Measurements from ENCODE around the gene ATP5F1A.

ATP5F1A gene

GRCh38 chr18:46073474-46074331 lies 24.4 kb downstream of the ATP5F1A start:
- peak; percentile 67 for DNase-seq (ENCODE audit: low spot score)

- no peak for DNase-seq (ENCODE audit: low spot score)
Observed at GRCh38 chr18:46072959-46073358, 25.1 kb downstream of the ATP5F1A start.

DNA sequence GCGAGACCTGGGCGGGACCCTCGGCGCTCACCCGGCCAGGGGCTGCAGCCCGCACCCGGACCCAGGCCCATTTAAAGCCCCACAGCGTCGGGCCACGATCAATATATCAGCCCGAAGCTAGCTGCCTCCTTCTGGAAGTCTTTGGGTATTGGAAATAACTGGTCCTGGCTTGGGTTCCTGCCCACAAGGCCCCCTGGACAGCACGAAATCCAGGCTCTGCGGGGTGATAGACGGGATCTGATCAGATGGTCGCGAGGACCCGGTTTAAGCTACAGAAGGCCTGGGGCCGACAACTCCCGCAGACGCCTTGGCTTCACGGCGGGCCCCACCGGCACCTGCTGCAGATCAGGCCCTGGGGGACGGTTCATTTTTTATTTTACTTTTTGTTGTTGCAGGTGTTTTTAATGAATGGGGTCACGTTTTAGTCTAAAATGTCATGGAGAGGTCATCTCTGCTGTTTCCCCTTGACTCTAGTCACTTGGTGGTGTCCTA lies 25.7 kb downstream of the ATP5F1A start:
- DNase-seq (ENCODE audit: low spot score), result no peak

DNA sequence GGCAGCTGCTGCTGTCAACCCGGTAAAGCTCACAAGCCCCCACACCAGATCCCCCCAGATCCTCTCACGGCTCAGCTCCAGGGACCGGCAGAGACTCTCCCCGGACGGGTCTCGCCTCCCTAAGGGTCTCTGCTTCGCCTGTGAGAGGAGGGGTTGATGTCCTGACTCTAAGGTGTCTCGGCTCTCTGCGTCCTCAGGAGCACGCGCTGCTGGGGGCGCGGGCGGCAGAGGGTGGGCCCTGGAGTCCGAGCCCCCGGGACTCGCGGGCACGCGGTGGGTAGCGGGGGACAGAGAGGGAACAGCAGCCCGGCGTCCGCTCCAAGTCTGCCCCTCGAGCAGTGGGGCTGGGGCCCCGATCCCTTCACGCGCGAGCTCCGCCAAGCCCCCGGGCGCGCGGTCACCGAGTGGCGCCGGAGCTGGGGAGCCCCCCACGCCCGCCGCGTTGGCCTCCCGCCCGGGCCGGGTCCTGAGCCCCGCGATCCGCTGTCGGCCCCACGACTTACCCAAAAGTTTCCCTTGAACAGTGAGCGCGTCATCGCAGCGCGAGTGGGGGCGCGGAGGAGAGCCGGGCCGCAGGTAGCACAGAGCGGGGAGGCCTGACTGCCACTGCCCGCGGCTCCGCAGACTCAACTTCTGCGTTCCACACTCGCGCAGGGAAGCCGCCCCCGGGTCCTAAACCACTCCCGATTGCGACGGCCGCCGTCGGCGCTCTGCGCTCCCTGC lies 26.3 kb downstream of the ATP5F1A start, which contains the start of gene PSTPIP2:
TSS of gene PSTPIP2 (minus strand) at position 608 of the 723 bp plus-strand sequence. CDS start at position 536, 72 bp downstream.
- peak; percentile 20 for DNase-seq (ENCODE audit: low spot score)

DNA sequence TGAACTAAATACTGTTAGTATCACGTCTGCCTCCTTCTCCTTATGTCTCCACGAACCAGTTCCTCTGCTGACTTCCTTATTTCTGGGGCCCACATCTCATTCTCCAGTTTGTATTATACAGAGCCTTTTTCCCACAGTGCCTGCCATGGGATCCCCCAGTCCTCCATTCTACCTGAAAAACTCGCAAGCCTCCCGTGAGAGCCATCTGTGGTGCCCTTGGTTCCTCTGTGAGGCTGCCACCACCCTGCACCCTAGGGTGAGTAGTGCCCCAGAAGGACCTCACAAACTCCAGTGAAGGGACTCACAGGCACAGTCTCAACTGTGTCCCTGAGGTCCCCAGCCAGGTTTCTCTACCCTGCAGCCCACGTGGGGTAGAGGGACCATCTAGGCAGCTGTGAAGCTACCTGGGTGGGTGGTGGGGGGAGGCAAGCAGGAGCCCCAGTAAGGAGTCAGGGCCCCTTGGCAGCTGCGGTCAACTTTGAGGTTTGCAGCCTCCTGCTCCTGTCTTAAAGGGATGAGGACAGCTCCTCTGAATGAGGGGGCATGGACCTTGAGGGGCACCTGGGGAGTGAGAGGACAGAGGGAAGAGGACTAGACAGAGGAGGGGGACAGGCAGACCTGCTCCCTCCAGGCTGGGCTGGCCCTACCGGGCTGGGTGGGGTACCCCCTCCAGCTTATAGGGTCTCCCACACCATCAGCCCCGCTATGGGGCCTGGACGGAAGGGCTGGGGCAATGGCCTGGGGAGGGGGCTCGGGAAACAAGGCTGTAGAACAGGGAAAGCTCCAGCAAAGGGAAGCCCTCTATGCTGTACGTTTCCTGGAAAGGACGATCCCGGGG lies 27.1 kb downstream of the ATP5F1A start:
- DNase-seq (ENCODE audit: low spot score), result no peak

- no peak for DNase-seq (ENCODE audit: low spot score)
Observed at GRCh38 chr18:46070232-46070631, 27.9 kb downstream of the ATP5F1A start.

- no peak for DNase-seq (ENCODE audit: low spot score)
Observed at GRCh38 chr18:46069524-46069923, 28.6 kb downstream of the ATP5F1A start.

- no peak for DNase-seq (ENCODE audit: low spot score)
Observed at GRCh38 chr18:46068763-46069162, 29.3 kb downstream of the ATP5F1A start.

DNA sequence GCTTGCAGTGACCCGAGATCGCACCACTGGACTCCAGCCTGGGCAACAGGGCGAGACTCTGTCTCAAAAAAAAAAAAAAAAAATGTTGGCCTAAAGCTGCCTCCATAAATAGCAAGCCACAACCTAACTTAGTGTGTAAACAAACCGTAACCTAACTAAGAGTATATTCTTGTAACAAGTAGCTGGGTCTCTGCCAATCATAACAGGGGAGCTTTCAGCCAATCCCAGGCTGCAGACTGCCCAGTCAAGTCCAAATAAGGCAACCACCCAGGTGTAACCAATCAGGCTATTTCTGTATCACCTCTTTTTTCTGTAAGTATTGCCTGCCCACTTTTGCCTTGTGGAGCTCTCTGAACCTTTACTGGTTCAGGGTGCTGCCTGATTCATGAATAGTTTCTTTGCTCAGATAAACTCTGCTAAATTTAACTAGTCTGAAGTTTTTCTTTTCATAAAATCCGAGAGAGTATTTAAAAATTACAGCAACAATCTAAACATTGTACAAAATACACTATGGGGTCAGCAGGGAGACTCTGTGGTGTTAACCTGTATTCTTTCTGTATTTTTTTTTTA lies 30.6 kb downstream of the ATP5F1A start:
- DNase-seq (ENCODE audit: low spot score), result no peak

GRCh38 chr18:46062781-46063180 lies 35.3 kb downstream of the ATP5F1A start:
- no peak for DNase-seq (ENCODE audit: low spot score)

DNA sequence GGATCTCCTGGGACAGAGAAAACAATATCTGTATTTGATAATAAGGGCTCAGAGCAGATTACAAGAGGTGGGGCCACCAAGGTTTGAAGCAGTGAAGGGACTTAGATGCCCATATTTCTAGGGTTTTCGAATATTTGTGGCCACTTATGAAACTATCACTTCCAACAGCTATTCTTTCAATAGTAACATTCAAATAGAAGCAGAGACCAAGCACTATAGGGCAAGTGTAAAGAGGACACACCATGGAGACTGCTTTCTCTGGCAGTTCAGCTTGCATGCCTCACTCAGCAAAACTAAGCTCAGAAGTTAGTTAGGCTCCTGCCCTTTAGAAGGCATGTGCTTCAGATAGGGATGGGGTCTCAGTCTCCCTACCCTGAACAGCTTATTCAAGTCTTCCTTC lies 36.3 kb downstream of the ATP5F1A start:
- no peak for DNase-seq (ENCODE audit: low spot score)

DNA sequence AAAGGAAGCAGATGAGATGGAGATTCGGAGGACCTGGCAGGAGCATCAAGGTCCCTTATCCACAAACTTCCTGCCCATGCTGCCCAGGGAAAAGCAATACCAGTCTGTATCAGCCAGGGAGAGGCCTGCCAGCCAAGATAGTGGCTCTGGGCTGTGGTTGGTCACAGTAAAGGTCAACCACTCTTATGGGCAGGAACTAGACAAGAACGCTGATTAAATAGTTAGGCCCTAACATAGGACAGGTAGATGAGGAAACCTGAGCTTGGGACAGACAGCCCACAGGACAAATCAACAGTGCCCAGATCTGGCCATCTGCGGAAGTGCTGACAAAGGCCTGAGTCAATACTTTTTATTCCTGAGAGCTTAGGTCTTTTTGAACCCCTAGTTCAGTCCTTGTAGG lies 36.7 kb downstream of the ATP5F1A start:
- DNase-seq (ENCODE audit: low spot score), result no peak

- no peak for DNase-seq (ENCODE audit: low spot score)
Observed at GRCh38 chr18:46060359-46060841, 37.7 kb downstream of the ATP5F1A start.

- no peak for DNase-seq (ENCODE audit: low spot score)
Observed at GRCh38 chr18:46055838-46056230, 42.3 kb downstream of the ATP5F1A start.

DNA sequence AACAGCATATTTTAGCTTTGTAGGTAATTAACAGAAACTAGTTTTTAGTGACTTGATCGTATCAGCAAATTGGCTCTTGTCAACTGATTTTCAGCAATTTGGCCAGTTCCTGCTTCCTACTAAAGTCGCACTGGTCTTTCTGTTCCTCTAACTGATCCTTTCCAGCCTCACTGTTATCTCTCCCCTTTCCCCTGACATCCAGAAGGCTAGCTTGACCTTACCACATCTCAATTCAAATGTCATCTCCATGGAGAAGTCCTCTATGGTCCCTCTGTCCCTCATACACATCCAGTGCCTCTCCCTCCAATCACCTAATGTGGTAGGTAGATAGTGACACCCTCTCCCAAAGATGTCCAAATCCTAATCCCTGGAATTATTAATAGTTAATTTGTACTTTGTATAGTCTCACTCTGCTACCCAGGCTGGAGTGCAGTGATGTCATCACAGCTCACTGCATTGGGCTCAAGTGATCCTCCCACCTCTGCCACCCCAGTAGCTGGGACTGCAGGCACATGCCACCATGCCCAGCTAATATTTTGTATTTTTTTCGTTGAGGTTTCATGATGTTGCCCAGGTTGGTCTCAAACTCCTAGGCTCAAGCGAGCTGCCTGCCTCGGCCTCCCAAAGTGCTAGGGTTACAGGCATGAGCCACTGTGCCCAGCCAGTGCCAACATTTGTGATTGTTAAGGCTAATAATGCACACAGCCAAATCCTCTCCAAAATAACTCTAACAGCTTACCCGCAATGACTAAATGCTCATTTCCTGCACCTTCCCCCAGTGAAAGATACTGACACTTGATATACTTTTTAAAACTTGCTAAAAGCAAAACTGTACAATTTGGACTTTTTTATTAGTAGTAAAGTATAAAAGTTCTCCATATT lies 42.9 kb downstream of the ATP5F1A start:
- no peak for DNase-seq (ENCODE audit: low spot score)

DNA sequence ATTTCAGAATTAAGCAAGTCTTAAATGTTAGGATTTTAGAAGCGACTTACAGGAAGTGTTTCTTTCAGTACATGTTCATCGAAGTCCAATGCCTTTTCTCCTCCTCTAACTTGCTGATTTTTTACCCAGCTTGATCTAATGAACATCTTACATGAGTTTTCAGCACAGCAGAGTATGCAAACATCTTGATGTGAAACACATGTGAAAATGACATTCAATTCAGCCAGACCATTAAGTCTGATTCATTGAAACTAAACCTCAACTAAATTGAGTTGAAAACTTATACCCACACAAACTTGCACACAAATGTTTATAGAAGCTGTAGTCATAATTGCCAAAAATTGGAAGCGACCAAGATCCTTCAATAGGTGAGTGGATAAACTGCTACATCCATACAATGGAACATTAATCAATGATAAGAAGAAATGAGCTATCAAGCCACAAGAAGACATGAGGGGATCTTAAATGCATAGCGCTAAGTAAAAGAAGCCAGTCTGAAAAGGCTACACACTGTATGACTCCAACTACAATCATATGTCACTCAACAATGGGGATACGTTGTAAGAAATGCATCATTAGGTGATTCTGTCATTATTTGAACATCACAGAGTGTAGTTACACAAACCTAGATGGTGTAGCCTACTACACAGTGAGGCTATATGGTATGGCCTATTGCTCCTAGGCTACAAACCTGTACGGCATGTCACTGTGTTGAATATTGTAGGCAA lies 44.6 kb downstream of the ATP5F1A start:
- no peak for DNase-seq (ENCODE audit: low spot score)

DNA sequence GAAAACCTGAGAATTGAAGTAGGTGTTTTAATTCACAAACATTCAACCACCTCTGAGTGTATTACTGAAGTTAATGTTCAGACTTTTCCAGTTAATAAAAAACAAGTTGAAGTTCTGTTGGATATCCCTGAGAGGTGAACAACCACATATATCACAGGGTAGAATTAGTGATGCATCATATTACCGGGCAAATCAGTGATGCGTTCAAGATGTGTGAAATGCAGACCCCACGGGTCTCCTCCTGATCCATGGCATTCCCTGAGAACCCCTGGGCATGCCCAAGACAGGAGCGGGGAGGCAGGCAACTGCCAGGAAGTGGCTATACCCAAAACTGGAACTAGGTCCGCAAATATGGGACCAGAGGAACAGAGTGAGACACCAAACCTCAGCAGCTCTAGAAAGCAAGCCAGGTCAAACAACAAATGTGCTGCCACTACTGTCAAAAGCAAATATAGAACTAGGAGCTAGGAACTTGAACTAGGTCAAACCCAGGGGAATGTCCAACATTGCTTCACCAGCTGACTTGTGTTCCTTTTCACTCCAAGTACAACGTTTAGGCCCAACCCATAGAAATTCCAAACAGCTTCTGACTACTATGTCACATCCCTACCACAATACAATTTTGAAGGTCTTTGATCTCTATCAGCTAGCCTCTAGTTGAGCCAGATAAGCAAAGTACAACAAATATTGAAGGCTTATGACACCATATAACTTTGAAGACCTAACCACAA lies 46.2 kb downstream of the ATP5F1A start:
- no peak for DNase-seq (ENCODE audit: low spot score)

GRCh38 chr18:46050268-46050667 lies 47.8 kb downstream of the ATP5F1A start:
- no peak for DNase-seq (ENCODE audit: low spot score)

GRCh38 chr18:46048641-46049040 lies 49.5 kb downstream of the ATP5F1A start:
- no peak for DNase-seq (ENCODE audit: low spot score)
